Astrocyte (in vitro differentiated cells and primary cell): ENCODE data around the gene LMNA.

Experiments
- CTCF ChIP-seq: IDR thresholded peaks from 2 replicates; pipeline ENCODE4 v1.5.1; 2011; ENCODE audit warnings: low read depth, mild to moderate bottlenecking, inconsistent platforms, low read length, moderate library complexity; ENCODE audit not compliant: insufficient read depth
- EZH2 ChIP-seq: IDR thresholded peaks from 2 replicates; pipeline ENCODE4 v1.6.1; 2012; ENCODE audit warnings: mild to moderate bottlenecking, low read length, inconsistent platforms; ENCODE audit not compliant: insufficient read depth

DNA sequence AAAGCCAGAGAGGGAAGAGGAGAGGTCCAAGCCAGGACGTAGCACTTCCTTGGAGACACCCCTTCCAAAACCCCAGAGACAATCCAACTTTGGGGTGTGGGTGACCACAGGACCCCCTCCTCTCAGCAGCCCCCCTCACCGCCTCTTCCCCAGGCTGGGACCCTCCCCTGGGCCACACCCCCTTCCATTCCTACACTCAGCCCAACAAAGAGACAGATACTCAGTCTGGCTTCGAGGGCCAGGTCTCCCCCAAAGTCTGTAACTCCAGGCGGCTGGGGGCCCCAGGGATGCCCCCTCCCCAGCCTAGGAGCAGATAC, 33.7 kb upstream of the LMNA start:
- TF ChIP-seq CTCF (no peak), EZH2 (no peak)
